CD4-positive, alpha-beta T cell (primary cell): ENCODE data around the gene ELMO2. TPM values are rescaled to one million over a fixed set of nuclear protein-coding genes. Genes with fewer than 3 reads are reported as not detected.
A peak's percentile ranks its signal among the peaks of the same experiment; 100 is the strongest.

Source experiments
- ATAC-seq: fragments of 200-7000 bp; cut with Tn5 transposase; one replicate; pipeline ENCODE4 v1.10.0; 2022; ENCODE audit warnings: mild to moderate bottlenecking; ENCODE audit not compliant: poor library complexity
- CTCF ChIA-PET: fragments of 350-600 bp; sonication (Branson Sonifier 250); formaldehyde crosslinking; loops from one replicate; lab custom pipeline; 2021; ENCODE audit warnings: antibody characterized with exemption, inconsistent platforms; lab: Charles Lee
- POLR2A ChIA-PET: fragments of 350-600 bp; sonication (Branson Sonifier 250); formaldehyde crosslinking; loops from one replicate; lab custom pipeline; 2021; ENCODE audit warnings: antibody characterized with exemption, inconsistent platforms; lab: Charles Lee
- DNase-seq, 14 experiments: peaks; one replicate each; pipeline ENCODE4 v3.0.0-alpha.2; 2013 to 2020; ENCODE audit warnings: mixed read lengths in 2 of 14
- H3K27ac ChIP-seq, 2 donors: one replicate each; pipeline versions ENCODE4 v1.5.1 to v1.7.0; 2013; ENCODE audit warnings: low read length in 2 of 2, low read depth in 1 of 2, mild to moderate bottlenecking in 1 of 2
- H3K27me3 ChIP-seq, 2 experiments: 1 replicate in 1 of 2; 2 replicates in 1 of 2; pipeline versions ENCODE4 v1.6.1 to v1.7.0; 2013; ENCODE audit warnings: low read length in 2 of 2, control low read depth in 1 of 2, mild to moderate bottlenecking in 1 of 2, moderate library complexity in 1 of 2; ENCODE audit not compliant: insufficient read depth in 2 of 2, control insufficient read depth in 1 of 2
- H3K36me3 ChIP-seq: one replicate; pipeline ENCODE4 v1.6.1; 2013; ENCODE audit warnings: low read length, control low read depth; ENCODE audit not compliant: insufficient read depth
- H3K4me1 ChIP-seq: one replicate; pipeline ENCODE4 v1.6.1; 2013; ENCODE audit warnings: low read length, control low read depth; ENCODE audit not compliant: insufficient read depth
- H3K4me3 ChIP-seq: one replicate; pipeline ENCODE4 v1.5.1; 2013; ENCODE audit warnings: mild to moderate bottlenecking, low read length, moderate library complexity
- H3K9me3 ChIP-seq, 2 experiments: 1 replicate in 1 of 2; 2 replicates in 1 of 2; pipeline versions ENCODE4 v1.6.1 to v1.7.0; 2013; ENCODE audit warnings: low read length in 2 of 2, mild to moderate bottlenecking in 2 of 2, control low read depth in 1 of 2, moderate library complexity in 1 of 2; ENCODE audit not compliant: control insufficient read depth in 1 of 2, insufficient read depth in 1 of 2
- H3K27ac Mint-ChIP-seq: one replicate; pipeline ENCODE4 v1.8.0; 2020; ENCODE audit warnings: mixed read lengths
- H3K27me3 Mint-ChIP-seq: one replicate; pipeline ENCODE4 v1.8.0; 2021; ENCODE audit warnings: mixed read lengths
- H3K36me3 Mint-ChIP-seq: one replicate; pipeline ENCODE4 v1.8.0; 2021; ENCODE audit warnings: low read depth, mixed read lengths
- H3K4me1 Mint-ChIP-seq: one replicate; pipeline ENCODE4 v1.8.0; 2021; ENCODE audit warnings: low read depth, mixed read lengths
- H3K4me3 Mint-ChIP-seq: one replicate; pipeline ENCODE4 v1.8.0; 2020; ENCODE audit warnings: mild to moderate bottlenecking, mixed read lengths
- H3K9me3 Mint-ChIP-seq: one replicate; pipeline ENCODE4 v1.8.0; 2020; ENCODE audit warnings: mixed read lengths
- CTCF ChIP-seq: fragments of 200-600 bp; IDR thresholded peaks from one replicate; pipeline ENCODE4 v1.8.0; 2022; ENCODE audit warnings: antibody characterized with exemption, mild to moderate bottlenecking
- intact Hi-C, 2 experiments: fragments of 100-400 bp; cut with DNase I in 1 of 2; cut with micrococcal nuclease in 1 of 2; formaldehyde crosslinking; loops; one replicate each; pipeline versions ENCODE4 v1.15.1 to v1.9.0; 2023 to 2025; cut with DNase I, micrococcal nuclease
- total RNA-seq, 174 experiments: library from RNA in 2 of 174; stranded (reverse) in 2 of 174; gene quantifications; one replicate each; pipeline ENCODE4 v1.2.3 and lab custom pipeline; 2021 to 2026

ELMO2 gene
- total RNA-seq, 2 experiments from 2014 or later: 85.6 TPM

- H3K27me3 ChIP-seq: no peaks in the 10 kb centered on the region
- H3K4me3 ChIP-seq: no peak overlapping the region
- Mint-ChIP-seq H3K9me3 (no peaks in the 10 kb centered on the region), H3K36me3 (peaks cover 84% of the 10 kb centered on the region), H3K27ac (peak overlapping the region; percentile 78), H3K4me1 (peaks cover 32% of the 10 kb centered on the region), H3K4me3 (no peak overlapping the region), H3K27me3 (no peaks in the 10 kb centered on the region)
- no peaks in the 10 kb centered on the region for H3K9me3 ChIP-seq
- intact Hi-C loops: loop anchor here in 1 of 2 experiments (2.0 to 10.0 kb wide), 3 partner anchors 30 to 564 kb away; partner anchors contain the start of gene ZNF335
- peaks cover 77% of the 10 kb centered on the region for H3K36me3 ChIP-seq
- no peak for TF ChIP-seq CTCF
- DNase-seq: no peak
- ChIA-PET POLR2A (no interaction called here), CTCF (no interaction called here)
- H3K4me1 ChIP-seq: peaks cover 33% of the 10 kb centered on the region
- ATAC-seq: no peak
- no peak overlapping the region for H3K27ac ChIP-seq
Observed at GRCh38 chr20:46368902-46369268, 37.5 kb downstream of the ELMO2 start.

- no peak for TF ChIP-seq CTCF
- no peak overlapping the region for H3K4me3 ChIP-seq
- Mint-ChIP-seq H3K4me3 (peak overlapping the region; percentile 49), H3K36me3 (peaks cover 86% of the 10 kb centered on the region), H3K4me1 (peaks cover 38% of the 10 kb centered on the region), H3K27ac (peak overlapping the region; percentile 78), H3K9me3 (no peaks in the 10 kb centered on the region), H3K27me3 (no peaks in the 10 kb centered on the region)
- ATAC-seq: no peak
- H3K36me3 ChIP-seq: peaks cover 70% of the 10 kb centered on the region
- CTCF ChIA-PET: no interaction called here
- POLR2A ChIA-PET: interaction anchor here (0.8 kb wide), 1 partner anchor 11 kb away, joined by 3 read pairs; no protein-coding TSS in a partner anchor
- intact Hi-C loops: loop anchor here in 1 of 2 experiments (2.0 to 10.0 kb wide), 3 partner anchors 31 to 563 kb away; partner anchors contain the start of gene ZNF335
- peaks cover 40% of the 10 kb centered on the region for H3K4me1 ChIP-seq
- H3K9me3 ChIP-seq: no peaks in the 10 kb centered on the region
- no peak overlapping the region for H3K27ac ChIP-seq
- H3K27me3 ChIP-seq: no peaks in the 10 kb centered on the region
- no peak for DNase-seq
Observed at GRCh38 chr20:46367967-46368901, 38.2 kb downstream of the ELMO2 start.

DNA sequence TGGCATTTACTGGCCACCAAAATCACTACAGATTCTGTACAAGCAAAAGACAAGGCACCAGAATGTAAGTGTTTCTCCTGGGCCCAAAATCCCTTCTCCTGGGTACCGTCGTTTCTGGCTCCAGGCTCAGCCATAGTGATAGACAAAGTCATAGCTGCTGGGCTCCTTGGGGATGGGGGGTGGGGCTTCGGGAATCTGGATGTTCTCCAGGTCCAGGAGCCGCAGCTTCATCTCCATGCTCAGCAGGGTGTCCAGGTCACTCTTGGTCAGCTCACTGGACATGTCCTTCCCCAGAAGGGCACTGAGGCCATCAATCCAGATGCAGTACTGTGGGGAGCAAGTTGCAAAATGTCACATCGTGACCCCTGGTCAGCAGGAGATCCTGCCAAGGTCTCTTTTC is 39.2 kb downstream of the ELMO2 start:
- DNase-seq: no peak
- CTCF ChIA-PET: interaction anchor here (1.2 kb wide), 1 partner anchor 34 kb away, joined by 3 read pairs; no protein-coding TSS in a partner anchor
- Histone ChIP-seq H3K9me3 (no peaks in the 10 kb centered on the region), H3K27ac (peak overlapping the region in 1 of 2 donors; percentile 58), H3K4me3 (no peak overlapping the region), H3K4me1 (peaks cover 50% of the 10 kb centered on the region), H3K36me3 (peaks cover 65% of the 10 kb centered on the region), H3K27me3 (no peaks in the 10 kb centered on the region)
- Mint-ChIP-seq H3K4me3 (peak overlapping the region; percentile 17), H3K27ac (peak overlapping the region; percentile 84), H3K36me3 (peaks cover 80% of the 10 kb centered on the region), H3K4me1 (peaks cover 48% of the 10 kb centered on the region), H3K27me3 (no peaks in the 10 kb centered on the region), H3K9me3 (no peaks in the 10 kb centered on the region)
- intact Hi-C loops: loop anchor here in 1 of 2 experiments (10.0 kb wide), 2 partner anchors 392 to 562 kb away; partner anchors contain the start of gene ZNF335
- no peak for ATAC-seq
- TF ChIP-seq CTCF: no peak
- POLR2A ChIA-PET: no interaction called here
